ENCODE measurements around the gene MVP. TPM values are rescaled to one million over a fixed set of nuclear protein-coding genes. Genes with fewer than 3 reads are reported as not detected.

MVP gene
- total and polyA plus RNA-seq, 7 experiments from 2014 or later: 118 to 221 (median 150) TPM

DNA sequence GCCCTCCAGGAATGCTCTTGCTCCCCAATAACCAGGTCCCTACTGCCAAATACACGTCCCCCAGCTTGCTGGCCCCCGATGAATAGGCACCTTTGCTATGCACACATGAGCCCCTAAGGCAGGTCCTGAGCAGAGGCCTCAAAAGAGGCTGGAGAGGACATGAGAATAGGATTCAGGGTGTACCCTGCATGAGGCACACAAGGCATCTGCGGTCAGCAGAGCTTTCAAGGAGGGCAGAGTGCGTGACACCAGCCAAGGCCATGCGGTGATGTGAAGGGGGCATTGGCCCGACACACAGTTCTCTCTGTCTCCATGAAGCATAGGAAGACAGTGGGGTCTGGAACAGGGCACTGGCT lies 72.2 kb downstream of the MVP start:
- H3K4me3 Mint-ChIP-seq: no peak overlapping the region
- Histone ChIP-seq H3K36me3 (ENCODE audit: control insufficient read depth in 2 of 3, insufficient read depth in 3 of 3, low read length in 3 of 3) (no peaks in the 10 kb centered on the region), H3K27me3 (ENCODE audit: control insufficient read depth in 2 of 2, insufficient read depth in 2 of 2, low read length in 2 of 2) (no peaks in the 10 kb centered on the region), H3K4me1 (ENCODE audit: control insufficient read depth in 2 of 2, insufficient read depth in 2 of 2, low read length in 2 of 2) (no peaks in the 10 kb centered on the region), H3K27ac (ENCODE audit: low read depth, low read length) (no peak overlapping the region), H3K9me3 (ENCODE audit: control insufficient read depth in 2 of 3, low read length in 3 of 3) (no peaks in the 10 kb centered on the region), H3K4me3 (ENCODE audit: low read length) (no peak overlapping the region)
- peaks cover 0 to 4% (median 0%) of the 10 kb centered on the region in 7 donors for H3K4me1 Mint-ChIP-seq
- DNase-seq: no peak
- H3K27me3 Mint-ChIP-seq: peaks cover 4 to 10% (median 8%) of the 10 kb centered on the region in 5 donors
- intact Hi-C loops (cut with micrococcal nuclease): no loop called here
- peaks cover 0 to 3% (median 3%) of the 10 kb centered on the region in 5 donors for H3K36me3 Mint-ChIP-seq
- H3K9me3 Mint-ChIP-seq: peaks cover 0 to 1% (median 0%) of the 10 kb centered on the region in 11 donors
- ChIA-PET CTCF (interaction anchor here (0.9 kb wide), 1 partner anchor 200 kb away, joined by 3 read pairs; no protein-coding TSS in a partner anchor), POLR2A (no interaction called here)
- no peak overlapping the region for H3K27ac Mint-ChIP-seq
- ATAC-seq: no peak

GRCh38 chr16:29893553-29893952 lies 73.3 kb downstream of the MVP start:
- H3K27ac ChIP-seq (ENCODE audit: low read depth, low read length): no peak overlapping the region
- intact Hi-C loops (cut with micrococcal nuclease): no loop called here
- Mint-ChIP-seq H3K9me3 (peaks cover 0 to 1% (median 0%) of the 10 kb centered on the region in 11 donors), H3K36me3 (peaks cover 0 to 4% (median 3%) of the 10 kb centered on the region in 5 donors), H3K27ac (no peak overlapping the region), H3K4me1 (peaks cover 0 to 6% (median 0%) of the 10 kb centered on the region in 7 donors), H3K27me3 (peaks cover 13 to 21% (median 20%) of the 10 kb centered on the region in 5 donors), H3K4me3 (no peak overlapping the region)
- ATAC-seq (no peak), DNase-seq (no peak)
- ChIA-PET CTCF (no interaction called here), POLR2A (interaction anchor here (1.2 kb wide), 1 partner anchor 15 kb away, joined by 4 read pairs; no protein-coding TSS in a partner anchor)
- peaks cover 3 to 7% of the 10 kb centered on the region in 2 donors for H3K27me3 ChIP-seq (ENCODE audit: control insufficient read depth in 2 of 2, insufficient read depth in 2 of 2, low read length in 2 of 2)
- H3K4me1 ChIP-seq (ENCODE audit: control insufficient read depth in 2 of 2, insufficient read depth in 2 of 2, low read length in 2 of 2): no peaks in the 10 kb centered on the region
- no peaks in the 10 kb centered on the region for H3K36me3 ChIP-seq (ENCODE audit: control insufficient read depth in 2 of 3, insufficient read depth in 3 of 3, low read length in 3 of 3)
- H3K9me3 ChIP-seq (ENCODE audit: control insufficient read depth in 2 of 3, low read length in 3 of 3): no peaks in the 10 kb centered on the region
- H3K4me3 ChIP-seq (ENCODE audit: low read length): no peak overlapping the region

GRCh38 chr16:29894352-29894751 lies 74.1 kb downstream of the MVP start:
- Mint-ChIP-seq H3K27ac (no peak overlapping the region), H3K27me3 (peaks cover 16 to 26% (median 24%) of the 10 kb centered on the region in 5 donors), H3K4me1 (peaks cover 0 to 6% (median 3%) of the 10 kb centered on the region in 7 donors), H3K36me3 (peaks cover 0 to 4% (median 3%) of the 10 kb centered on the region in 5 donors), H3K9me3 (peaks cover 0 to 1% (median 0%) of the 10 kb centered on the region in 11 donors), H3K4me3 (no peak overlapping the region)
- intact Hi-C loops (cut with micrococcal nuclease): no loop called here
- Histone ChIP-seq H3K36me3 (ENCODE audit: control insufficient read depth in 2 of 3, insufficient read depth in 3 of 3, low read length in 3 of 3) (no peaks in the 10 kb centered on the region), H3K27ac (ENCODE audit: low read depth, low read length) (no peak overlapping the region), H3K27me3 (ENCODE audit: control insufficient read depth in 2 of 2, insufficient read depth in 2 of 2, low read length in 2 of 2) (peaks cover 5 to 11% of the 10 kb centered on the region in 2 donors), H3K4me3 (ENCODE audit: low read length) (no peak overlapping the region), H3K9me3 (ENCODE audit: control insufficient read depth in 2 of 3, low read length in 3 of 3) (no peaks in the 10 kb centered on the region), H3K4me1 (ENCODE audit: control insufficient read depth in 2 of 2, insufficient read depth in 2 of 2, low read length in 2 of 2) (peaks cover 0 to under 1% of the 10 kb centered on the region in 2 donors)
- no peak for DNase-seq
- ChIA-PET CTCF (no interaction called here), POLR2A (interaction anchor here (1.2 kb wide), 1 partner anchor 16 kb away, joined by 4 read pairs; no protein-coding TSS in a partner anchor)
- ATAC-seq: no peak

DNA sequence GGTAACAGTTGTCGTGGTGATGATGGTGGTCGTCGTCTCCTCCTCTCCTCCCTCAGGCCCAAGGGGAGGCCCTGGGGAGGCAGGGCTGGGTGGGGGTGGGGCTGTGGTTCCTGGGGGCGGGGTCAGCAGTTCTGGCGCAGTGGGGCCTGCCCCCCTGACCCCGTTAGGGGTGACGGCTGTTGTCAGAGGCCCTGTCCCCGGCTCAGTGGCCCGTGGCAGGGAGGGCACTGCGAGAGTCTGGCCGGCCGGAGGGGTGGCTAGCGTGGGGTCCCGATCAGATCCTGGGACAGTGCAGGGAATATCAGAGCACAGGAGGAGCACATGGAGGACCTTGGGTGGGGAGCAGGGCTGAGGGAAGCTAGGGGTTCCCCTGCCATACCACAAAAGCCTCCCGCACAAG lies 76.6 kb downstream of the MVP start:
- no peak for DNase-seq
- no peak overlapping the region for H3K27ac ChIP-seq (ENCODE audit: low read depth, low read length)
- no peak for ATAC-seq
- CTCF ChIA-PET: no interaction called here
- peaks cover 5 to 13% of the 10 kb centered on the region in 2 donors for H3K27me3 ChIP-seq (ENCODE audit: control insufficient read depth in 2 of 2, insufficient read depth in 2 of 2, low read length in 2 of 2)
- intact Hi-C loops (cut with micrococcal nuclease): no loop called here
- H3K9me3 ChIP-seq (ENCODE audit: control insufficient read depth in 2 of 3, low read length in 3 of 3): no peaks in the 10 kb centered on the region
- no peak overlapping the region for H3K27ac Mint-ChIP-seq
- H3K9me3 Mint-ChIP-seq: peaks cover 0 to 1% (median 0%) of the 10 kb centered on the region in 11 donors
- H3K36me3 Mint-ChIP-seq: peaks cover 0 to 4% (median 3%) of the 10 kb centered on the region in 5 donors
- peaks cover 0 to 14% (median 10%) of the 10 kb centered on the region in 7 donors for H3K4me1 Mint-ChIP-seq
- H3K4me3 ChIP-seq (ENCODE audit: low read length): no peak overlapping the region
- H3K27me3 Mint-ChIP-seq: peaks cover 16 to 34% (median 26%) of the 10 kb centered on the region in 5 donors
- POLR2A ChIA-PET: no interaction called here
- peaks cover 5% of the 10 kb centered on the region in 2 donors for H3K4me1 ChIP-seq (ENCODE audit: control insufficient read depth in 2 of 2, insufficient read depth in 2 of 2, low read length in 2 of 2)
- H3K4me3 Mint-ChIP-seq: no peak overlapping the region
- H3K36me3 ChIP-seq (ENCODE audit: control insufficient read depth in 2 of 3, insufficient read depth in 3 of 3, low read length in 3 of 3): no peaks in the 10 kb centered on the region

DNA sequence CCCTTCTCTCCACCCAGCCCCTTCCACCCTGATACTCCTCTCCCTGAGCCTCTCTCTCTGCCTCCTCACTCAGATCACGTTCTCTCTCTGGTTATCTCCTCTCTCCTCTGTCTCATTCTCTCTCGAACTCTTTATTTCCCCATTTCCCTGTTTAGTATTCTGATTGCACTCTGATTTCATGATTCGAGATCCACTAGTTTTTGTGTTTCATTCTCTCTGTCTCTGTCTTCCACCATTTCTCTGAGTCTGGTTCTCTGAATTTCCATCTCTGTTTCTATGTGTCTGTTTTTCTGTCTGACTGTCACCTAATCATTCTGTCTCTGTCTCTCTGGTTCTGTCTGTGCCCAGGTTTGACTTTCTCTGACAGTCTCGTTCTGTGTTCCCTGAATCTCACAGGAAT lies 77.1 kb downstream of the MVP start:
- Histone ChIP-seq H3K9me3 (ENCODE audit: control insufficient read depth in 2 of 3, low read length in 3 of 3) (no peaks in the 10 kb centered on the region), H3K27me3 (ENCODE audit: control insufficient read depth in 2 of 2, insufficient read depth in 2 of 2, low read length in 2 of 2) (peaks cover 5 to 13% of the 10 kb centered on the region in 2 donors), H3K4me1 (ENCODE audit: control insufficient read depth in 2 of 2, insufficient read depth in 2 of 2, low read length in 2 of 2) (peaks cover 5% of the 10 kb centered on the region in 2 donors), H3K4me3 (ENCODE audit: low read length) (no peak overlapping the region), H3K36me3 (ENCODE audit: control insufficient read depth in 2 of 3, insufficient read depth in 3 of 3, low read length in 3 of 3) (no peaks in the 10 kb centered on the region), H3K27ac (ENCODE audit: low read depth, low read length) (no peak overlapping the region)
- DNase-seq (no peak), ATAC-seq (no peak)
- CTCF ChIA-PET: no interaction called here
- H3K4me1 Mint-ChIP-seq: peaks cover 0 to 14% (median 10%) of the 10 kb centered on the region in 7 donors
- peaks cover 0 to 4% (median 3%) of the 10 kb centered on the region in 5 donors for H3K36me3 Mint-ChIP-seq
- peaks cover 0 to 1% (median 0%) of the 10 kb centered on the region in 11 donors for H3K9me3 Mint-ChIP-seq
- no peak overlapping the region for H3K27ac Mint-ChIP-seq
- peak overlapping the region in 3 of 10 donors; percentile 5 to 53 (median 11) for H3K4me3 Mint-ChIP-seq
- intact Hi-C loops (cut with micrococcal nuclease): no loop called here
- H3K27me3 Mint-ChIP-seq: peaks cover 16 to 35% (median 26%) of the 10 kb centered on the region in 5 donors
- POLR2A ChIA-PET: no interaction called here

Other genes starting within 250 kb of the MVP start
- 100 to 1,000 TPM in 4 of 5 experiments, 10 to 100 TPM in 1; 79.5 to 333 (median 124) TPM for gene SPN, start 157.2 kb upstream of the MVP start, total RNA-seq
- 100 to 1,000 TPM in 1 of 2 donors, 10 to 100 TPM in 1; 96.0 to 183 TPM for gene SPN, start 157.2 kb upstream of the MVP start, polyA plus RNA-seq
- 1 to 10 TPM in 3 of 5 experiments, under 1 TPM in 2; 0.57 to 6.5 (median 1.4) TPM for gene QPRT, start 141.3 kb upstream of the MVP start, total RNA-seq
- gene QPRT, start 141.3 kb upstream of the MVP start, polyA plus RNA-seq: under 1 TPM; 0.54 to 0.66 TPM
- 100 to 1,000 TPM in 4 of 5 experiments, 10 to 100 TPM in 1; 63.9 to 228 (median 151) TPM for gene C16orf54, start 74.5 kb upstream of the MVP start, total RNA-seq
- gene C16orf54, start 74.5 kb upstream of the MVP start, polyA plus RNA-seq: 10 to 100 TPM; 43.2 to 44.1 TPM
- gene ZG16, start 42.2 kb upstream of the MVP start, total RNA-seq: not detected
- gene ZG16, start 42.2 kb upstream of the MVP start, polyA plus RNA-seq: not detected
- gene KIF22, start 29.7 kb upstream of the MVP start, total RNA-seq: 100 to 1,000 TPM in 1 of 5 experiments, 10 to 100 TPM in 4; 62.5 to 141 (median 81.3) TPM
- 10 to 100 TPM; 36.9 to 50.7 TPM for gene KIF22, start 29.7 kb upstream of the MVP start, polyA plus RNA-seq
- 100 to 1,000 TPM; 192 to 424 (median 259) TPM for gene MAZ, start 13.9 kb upstream of the MVP start, total RNA-seq
- 10 to 100 TPM; 36.9 to 44.5 TPM for gene MAZ, start 13.9 kb upstream of the MVP start, polyA plus RNA-seq
- 1 to 10 TPM; 1.9 to 4.6 (median 2.8) TPM for gene PRRT2, start 8.3 kb upstream of the MVP start, total RNA-seq
- under 1 TPM in 1 of 2 donors, not detected in 1; 0.07 TPM for gene PRRT2, start 8.3 kb upstream of the MVP start, polyA plus RNA-seq
- gene PAGR1, start 4.3 kb upstream of the MVP start, total RNA-seq: 10 to 100 TPM; 17.5 to 42.0 (median 25.7) TPM
- 10 to 100 TPM; 54.0 to 62.6 TPM for gene PAGR1, start 4.3 kb upstream of the MVP start, polyA plus RNA-seq
- gene CDIPT, start 42.8 kb downstream of the MVP start, total RNA-seq: 10 to 100 TPM; 36.5 to 92.0 (median 69.9) TPM
- gene CDIPT, start 42.8 kb downstream of the MVP start, polyA plus RNA-seq: 100 to 1,000 TPM in 1 of 2 donors, 10 to 100 TPM in 1; 96.3 to 127 TPM
- gene SEZ6L2, start 79.1 kb downstream of the MVP start, total RNA-seq: under 1 TPM in 1 of 5 experiments, not detected in 4; 0.19 TPM
- gene SEZ6L2, start 79.1 kb downstream of the MVP start, polyA plus RNA-seq: not detected
- under 1 TPM in 1 of 5 experiments, not detected in 4; 0.27 TPM for gene ASPHD1, start 80.0 kb downstream of the MVP start, total RNA-seq
- gene ASPHD1, start 80.0 kb downstream of the MVP start, polyA plus RNA-seq: not detected
- 10 to 100 TPM; 40.7 to 81.1 (median 45.9) TPM for gene KCTD13, start 105.8 kb downstream of the MVP start, total RNA-seq
- 10 to 100 TPM in 1 of 2 donors, 1 to 10 TPM in 1; 8.7 to 15.9 TPM for gene KCTD13, start 105.8 kb downstream of the MVP start, polyA plus RNA-seq
- 10 to 100 TPM; 64.3 to 89.7 (median 74.0) TPM for gene TMEM219, start 141.6 kb downstream of the MVP start, total RNA-seq
- gene TMEM219, start 141.6 kb downstream of the MVP start, polyA plus RNA-seq: 100 to 1,000 TPM; 205 to 212 TPM
- 10 to 100 TPM; 19.4 to 48.5 (median 42.9) TPM for gene TAOK2, start 153.4 kb downstream of the MVP start, total RNA-seq
- 1 to 10 TPM; 2.9 to 8.1 TPM for gene TAOK2, start 153.4 kb downstream of the MVP start, polyA plus RNA-seq
- 10 to 100 TPM; 14.4 to 37.6 (median 17.2) TPM for gene HIRIP3, start 175.2 kb downstream of the MVP start, total RNA-seq
- 10 to 100 TPM; 22.6 to 32.9 TPM for gene HIRIP3, start 175.2 kb downstream of the MVP start, polyA plus RNA-seq
- 100 to 1,000 TPM in 2 of 5 experiments, 10 to 100 TPM in 3; 71.7 to 141 (median 95.8) TPM for gene INO80E, start 175.8 kb downstream of the MVP start, total RNA-seq
- gene INO80E, start 175.8 kb downstream of the MVP start, polyA plus RNA-seq: 1 to 10 TPM; 4.3 to 9.3 TPM
- under 1 TPM in 2 of 5 experiments, not detected in 3; 0.46 to 0.54 TPM for gene DOC2A, start 190.6 kb downstream of the MVP start, total RNA-seq
- under 1 TPM in 1 of 2 donors, not detected in 1; 0.18 TPM for gene DOC2A, start 190.6 kb downstream of the MVP start, polyA plus RNA-seq
- not detected for gene C16orf92, start 202.7 kb downstream of the MVP start, total RNA-seq
- not detected for gene C16orf92, start 202.7 kb downstream of the MVP start, polyA plus RNA-seq
- gene TLCD3B, start 210.8 kb downstream of the MVP start, total RNA-seq: 1 to 10 TPM in 2 of 5 experiments, not detected in 3; 1.2 to 2.3 TPM
- not detected for gene TLCD3B, start 210.8 kb downstream of the MVP start, polyA plus RNA-seq
- gene ALDOA, start 245.3 kb downstream of the MVP start, total RNA-seq: 1,000 to 10,000 TPM in 1 of 5 experiments, 100 to 1,000 TPM in 4; 356 to 1,619 (median 584) TPM
- gene ALDOA, start 245.3 kb downstream of the MVP start, polyA plus RNA-seq: 1,000 to 10,000 TPM in 1 of 2 donors, 100 to 1,000 TPM in 1; 955 to 1,316 TPM

All from naive thymus-derived CD4-positive, alpha-beta T cell (primary cell).